Activated CD4-positive, alpha-beta T cell treated with anti-CD3 and anti-CD28 coated beads, Interleukin-2, amount 50 U/mL, for 24 hours (primary cell): ENCODE data around the gene WRAP73.
A peak's percentile ranks its signal among the peaks of the same experiment; 100 is the strongest.

ENCODE experiments used
- DNase-seq, 2 donors: peaks; one replicate each; pipeline ENCODE4 v3.0.0-alpha.2; 2020; ENCODE audit warnings: low read depth in 1 of 2, low spot score in 1 of 2

Gene WRAP73

GRCh38 chr1:3614755-3615742, 34.9 kb downstream of the WRAP73 start:
- no peak for DNase-seq

GRCh38 chr1:3612123-3612522, 37.8 kb downstream of the WRAP73 start:
- DNase-seq = no peak

- peak; percentile 38 to 57 for DNase-seq
These were observed 38.5 kb downstream of the WRAP73 start, which contains the start of gene MEGF6 for GRCh38 chr1:3611170-3612019. Gene MEGF6, minus strand, starts transcription at chr1:3611508. Its CDS starts 240 bp downstream, at chr1:3611268.

GRCh38 chr1:3610527-3611169, 39.3 kb downstream of the WRAP73 start:
- DNase-seq = no peak

GRCh38 chr1:3609769-3610526, 40.0 kb downstream of the WRAP73 start:
- DNase-seq = no peak

- no peak for DNase-seq
These were observed 40.7 kb downstream of the WRAP73 start for GRCh38 chr1:3609016-3609768.

- no peak for DNase-seq
These were observed 41.7 kb downstream of the WRAP73 start for GRCh38 chr1:3608154-3608553.

- no peak for DNase-seq
These were observed 42.2 kb downstream of the WRAP73 start for GRCh38 chr1:3607703-3608065.

- no peak for DNase-seq
These were observed 42.9 kb downstream of the WRAP73 start for GRCh38 chr1:3606779-3607702.

- no peak for DNase-seq
These were observed 44.7 kb downstream of the WRAP73 start for GRCh38 chr1:3604997-3605823.

GRCh38 chr1:3604468-3604974, 45.4 kb downstream of the WRAP73 start:
- no peak for DNase-seq

- no peak for DNase-seq
These were observed 46.1 kb downstream of the WRAP73 start for GRCh38 chr1:3603571-3604467.

GRCh38 chr1:3603156-3603555, 46.7 kb downstream of the WRAP73 start:
- DNase-seq = no peak

GRCh38 chr1:3602375-3602774, 47.5 kb downstream of the WRAP73 start:
- no peak for DNase-seq

- DNase-seq = no peak
These were observed 48.2 kb downstream of the WRAP73 start for GRCh38 chr1:3601743-3602142.

- no peak for DNase-seq
These were observed 49.5 kb downstream of the WRAP73 start for GRCh38 chr1:3600354-3600753.

GRCh38 chr1:3599816-3600215, 50.1 kb downstream of the WRAP73 start:
- no peak for DNase-seq
